Inflammatory macrophage treated with lipopolysaccharide for 1 hour (primary cell): ENCODE measurements around the gene DMRTA1.
A peak's percentile ranks its signal among the peaks of the same experiment; 100 is the strongest.
"Not testable (repeated sequence)": the region's sequence is repeated elsewhere in the genome, so short reads cannot be mapped to it uniquely, and the experiment has no call there.

Experiments
- DNase-seq, 2 donors: peaks; one replicate each; pipeline ENCODE4 v3.0.0-alpha.2; 2020 to 2022

The DMRTA1 gene

GRCh38 chr9:22469928-22470544 is 23.4 kb downstream of the DMRTA1 start:
- DNase-seq = peak in 1 of 2 donors; percentile 58

GRCh38 chr9:22481566-22481965 is 34.9 kb downstream of the DMRTA1 start:
- DNase-seq = no peak

- DNase-seq = no peak
Measured at GRCh38 chr9:22483528-22484070, 37.0 kb downstream of the DMRTA1 start.

- not testable (repeated sequence) for DNase-seq
Measured at GRCh38 chr9:22496197-22496596, 49.6 kb downstream of the DMRTA1 start.
